ENCODE data around the gene STIP1.

- TF ChIP-seq CTCF (IDR thresholded peaks at IDR 0.05) (no peak), POLR2A (IDR thresholded peaks at IDR 0.05) (no peak)
Observed at GRCh38 chr11:64252003-64252872, 66.3 kb downstream of the STIP1 start.

All from lower leg skin (tissue), 3 donors.